ENCODE data around the gene CCN2.

DNA sequence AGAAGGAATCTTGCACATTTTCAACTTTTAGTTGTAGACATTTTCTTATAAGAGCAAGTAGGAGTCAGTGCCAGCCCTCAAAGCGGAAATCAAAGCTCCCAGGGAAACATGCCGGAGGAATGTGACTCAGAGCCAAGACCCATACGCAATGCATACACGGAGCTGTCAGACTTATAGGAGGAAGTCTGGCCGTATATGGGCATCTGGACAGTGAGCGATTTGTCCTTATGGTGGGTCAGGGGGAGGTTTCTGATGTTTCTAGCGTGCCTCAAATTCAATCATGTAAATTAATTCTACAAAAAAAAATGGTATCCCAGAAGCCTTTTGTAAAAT, 3.6 kb upstream of the CCN2 start:
- TF ChIP-seq, protein P1, sequence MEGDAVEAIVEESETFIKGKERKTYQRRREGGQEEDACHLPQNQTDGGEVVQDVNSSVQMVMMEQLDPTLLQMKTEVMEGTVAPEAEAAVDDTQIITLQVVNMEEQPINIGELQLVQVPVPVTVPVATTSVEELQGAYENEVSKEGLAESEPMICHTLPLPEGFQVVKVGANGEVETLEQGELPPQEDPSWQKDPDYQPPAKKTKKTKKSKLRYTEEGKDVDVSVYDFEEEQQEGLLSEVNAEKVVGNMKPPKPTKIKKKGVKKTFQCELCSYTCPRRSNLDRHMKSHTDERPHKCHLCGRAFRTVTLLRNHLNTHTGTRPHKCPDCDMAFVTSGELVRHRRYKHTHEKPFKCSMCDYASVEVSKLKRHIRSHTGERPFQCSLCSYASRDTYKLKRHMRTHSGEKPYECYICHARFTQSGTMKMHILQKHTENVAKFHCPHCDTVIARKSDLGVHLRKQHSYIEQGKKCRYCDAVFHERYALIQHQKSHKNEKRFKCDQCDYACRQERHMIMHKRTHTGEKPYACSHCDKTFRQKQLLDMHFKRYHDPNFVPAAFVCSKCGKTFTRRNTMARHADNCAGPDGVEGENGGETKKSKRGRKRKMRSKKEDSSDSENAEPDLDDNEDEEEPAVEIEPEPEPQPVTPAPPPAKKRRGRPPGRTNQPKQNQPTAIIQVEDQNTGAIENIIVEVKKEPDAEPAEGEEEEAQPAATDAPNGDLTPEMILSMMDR (conservative IDR thresholded peaks at IDR 0.05 in 1 of 2, IDR thresholded peaks at IDR 0.05 in 1 of 2; ENCODE audit: low read depth in 1 of 2, low read length in 2 of 2): no peak
- TF ChIP-seq EZH2 (IDR thresholded peaks at IDR 0.05; ENCODE audit: low read length, missing control alignments): no peak

All from fibroblast of lung (primary cell).